C4-2B (cell line): Measurements from ENCODE around the gene AGPAT3.

Experiments
- H3K27ac ChIP-seq: fragments of 450-650 bp; 2 replicates; pipeline ENCODE4 v1.5.1; 2017
- CTCF ChIP-seq: fragments of 450-650 bp; conservative IDR thresholded peaks from 2 replicates; pipeline ENCODE4 v1.5.1; 2017; ENCODE audit warnings: mild to moderate bottlenecking
- ZFX ChIP-seq: fragments of 450-650 bp; IDR thresholded peaks from 2 replicates; pipeline ENCODE4 v1.6.1; 2017

AGPAT3 gene

GRCh38 chr21:43939443-43940328 lies 74.7 kb downstream of the AGPAT3 start:
- no peak; the same call in none of the 2 replicates for TF ChIP-seq CTCF
- no peak for TF ChIP-seq ZFX
- H3K27ac ChIP-seq, result no peak overlapping the region; the same call in 1 of the 2 replicates

- TF ChIP-seq ZFX (no peak), CTCF (no peak)
- no peak overlapping the region for H3K27ac ChIP-seq
Measured at GRCh38 chr21:43940329-43941050, 75.5 kb downstream of the AGPAT3 start.

- H3K27ac ChIP-seq, result no peak overlapping the region
- no peak for TF ChIP-seq ZFX
- TF ChIP-seq CTCF, result no peak
Measured at GRCh38 chr21:43942201-43942600, 77.2 kb downstream of the AGPAT3 start.

GRCh38 chr21:43942621-43943020 lies 77.6 kb downstream of the AGPAT3 start:
- H3K27ac ChIP-seq, result no peak overlapping the region
- TF ChIP-seq CTCF, result no peak
- TF ChIP-seq ZFX, result no peak

GRCh38 chr21:43943512-43944077 lies 78.6 kb downstream of the AGPAT3 start:
- H3K27ac ChIP-seq, result no peak overlapping the region
- no peak for TF ChIP-seq CTCF

- no peak overlapping the region for H3K27ac ChIP-seq
Measured at GRCh38 chr21:43944078-43944633, 79.1 kb downstream of the AGPAT3 start.

GRCh38 chr21:43944757-43945156 lies 79.7 kb downstream of the AGPAT3 start:
- no peak for TF ChIP-seq ZFX
- no peak for TF ChIP-seq CTCF
- H3K27ac ChIP-seq, result no peak overlapping the region

More at GRCh38 chr21:43944078-43944633, 79.1 kb downstream of the AGPAT3 start:
- no peak for TF ChIP-seq ZFX
